SU-DHL-6 (cell line): ENCODE measurements around the gene ZNF609.

ENCODE experiments used
- EZH2phosphoT487 ChIP-seq: fragments of 200-600 bp; sonication (generic), shearing (Covaris generic); conservative IDR thresholded peaks from 2 replicates; pipeline ENCODE4 v1.6.1; 2018; ENCODE audit warnings: mild to moderate bottlenecking, antibody characterized with exemption, low read length, moderate library complexity, mixed read lengths
- TF ChIP-seq, protein P1 (sequence below): fragments of 200-600 bp; sonication (generic); IDR thresholded peaks from one replicate; pipeline ENCODE4 v1.5.1; 2017; ENCODE audit warnings: antibody characterized with exemption, mild to moderate bottlenecking, low read length, moderate library complexity; ENCODE audit not compliant: insufficient read depth, poor library complexity, severe bottlenecking

DNA sequence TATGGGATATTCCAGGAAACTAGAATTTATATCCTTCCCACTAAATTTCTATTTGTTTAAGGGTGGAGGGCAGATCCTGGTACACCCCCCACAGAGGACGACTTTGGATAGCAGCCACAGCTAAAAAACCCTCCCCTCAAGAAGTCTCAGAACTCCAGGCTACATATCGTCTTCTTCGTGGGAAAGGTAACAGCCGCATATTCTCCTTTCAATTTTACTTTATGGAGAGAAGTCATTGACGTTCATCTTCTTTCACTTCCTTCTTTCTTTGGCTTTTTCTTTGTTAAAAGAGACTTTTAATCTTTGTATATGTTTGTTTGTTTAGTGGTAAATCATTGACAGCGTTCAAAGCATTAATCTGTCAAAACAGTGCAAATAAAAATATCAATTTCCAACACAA lies 36.4 kb upstream of the ZNF609 start:
- TF ChIP-seq, protein P1, sequence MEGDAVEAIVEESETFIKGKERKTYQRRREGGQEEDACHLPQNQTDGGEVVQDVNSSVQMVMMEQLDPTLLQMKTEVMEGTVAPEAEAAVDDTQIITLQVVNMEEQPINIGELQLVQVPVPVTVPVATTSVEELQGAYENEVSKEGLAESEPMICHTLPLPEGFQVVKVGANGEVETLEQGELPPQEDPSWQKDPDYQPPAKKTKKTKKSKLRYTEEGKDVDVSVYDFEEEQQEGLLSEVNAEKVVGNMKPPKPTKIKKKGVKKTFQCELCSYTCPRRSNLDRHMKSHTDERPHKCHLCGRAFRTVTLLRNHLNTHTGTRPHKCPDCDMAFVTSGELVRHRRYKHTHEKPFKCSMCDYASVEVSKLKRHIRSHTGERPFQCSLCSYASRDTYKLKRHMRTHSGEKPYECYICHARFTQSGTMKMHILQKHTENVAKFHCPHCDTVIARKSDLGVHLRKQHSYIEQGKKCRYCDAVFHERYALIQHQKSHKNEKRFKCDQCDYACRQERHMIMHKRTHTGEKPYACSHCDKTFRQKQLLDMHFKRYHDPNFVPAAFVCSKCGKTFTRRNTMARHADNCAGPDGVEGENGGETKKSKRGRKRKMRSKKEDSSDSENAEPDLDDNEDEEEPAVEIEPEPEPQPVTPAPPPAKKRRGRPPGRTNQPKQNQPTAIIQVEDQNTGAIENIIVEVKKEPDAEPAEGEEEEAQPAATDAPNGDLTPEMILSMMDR, result no peak
- TF ChIP-seq EZH2phosphoT487, result no peak
